Measurements from ENCODE around the gene VOPP1.

Gene VOPP1

GRCh38 chr7:55521917-55522902, 50.1 kb downstream of the VOPP1 start:
- H3K4me2 ChIP-seq (ENCODE audit: low read depth, low read length) = no peak overlapping the region
- H2AFZ ChIP-seq (ENCODE audit: low read length) = no peak overlapping the region
- no peak for DNase-seq
- H3F3A ChIP-seq (ENCODE audit: insufficient read depth, low read length) = peaks cover 27% of the 10 kb centered on the region
- H3K9me2 ChIP-seq (replicated peaks; ENCODE audit: insufficient read depth, low read length) = no peaks in the 10 kb centered on the region
- H3K9ac ChIP-seq (ENCODE audit: low read length) = no peak overlapping the region
- H3K27me3 ChIP-seq (replicated peaks; ENCODE audit: insufficient read depth, low read length) = no peaks in the 10 kb centered on the region
- TF ChIP-seq CTCF (IDR thresholded peaks at IDR 0.05; ENCODE audit: low read length) (no peak), EZH2phosphoT487 (IDR thresholded peaks at IDR 0.05; ENCODE audit: low read length) (no peak), EZH2 (optimal IDR thresholded peaks at IDR 0.05; ENCODE audit: low read depth, low read length) (no peak)
- peaks cover 100% of the 10 kb centered on the region for H3K79me2 ChIP-seq (ENCODE audit: low read length)
- H3K4me3 ChIP-seq (ENCODE audit: low read length) = no peak overlapping the region
- H3K27ac ChIP-seq (ENCODE audit: low read length) = peak overlapping the region; percentile 8; the same call in 1 of the 2 replicates
- H3K36me3 ChIP-seq (replicated peaks; ENCODE audit: insufficient read depth, low read length) = peaks cover 12% of the 10 kb centered on the region
- no peaks in the 10 kb centered on the region for H4K20me1 ChIP-seq (ENCODE audit: insufficient read depth, low read length)
- no peaks in the 10 kb centered on the region for H3K9me3 ChIP-seq (replicated peaks; ENCODE audit: insufficient read depth, low read length)
- peaks cover 54% of the 10 kb centered on the region for H3K4me1 ChIP-seq (ENCODE audit: low read length)

GRCh38 chr7:55521512-55521911, 50.8 kb downstream of the VOPP1 start:
- Histone ChIP-seq H3F3A (ENCODE audit: insufficient read depth, low read length) (peaks cover 32% of the 10 kb centered on the region), H3K4me1 (ENCODE audit: low read length) (peaks cover 57% of the 10 kb centered on the region), H3K36me3 (replicated peaks; ENCODE audit: insufficient read depth, low read length) (peaks cover 12% of the 10 kb centered on the region), H3K9me2 (replicated peaks; ENCODE audit: insufficient read depth, low read length) (no peaks in the 10 kb centered on the region), H3K9ac (ENCODE audit: low read length) (no peak overlapping the region), H3K4me2 (ENCODE audit: low read depth, low read length) (no peak overlapping the region), H3K79me2 (ENCODE audit: low read length) (peaks cover 95% of the 10 kb centered on the region), H3K4me3 (ENCODE audit: low read length) (no peak overlapping the region), H2AFZ (ENCODE audit: low read length) (no peak overlapping the region), H3K27me3 (replicated peaks; ENCODE audit: insufficient read depth, low read length) (no peaks in the 10 kb centered on the region), H3K27ac (ENCODE audit: low read length) (no peak overlapping the region), H3K9me3 (replicated peaks; ENCODE audit: insufficient read depth, low read length) (no peaks in the 10 kb centered on the region), H4K20me1 (ENCODE audit: insufficient read depth, low read length) (no peaks in the 10 kb centered on the region)
- no peak for DNase-seq
- TF ChIP-seq EZH2 (optimal IDR thresholded peaks at IDR 0.05; ENCODE audit: low read depth, low read length) (no peak), EZH2phosphoT487 (IDR thresholded peaks at IDR 0.05; ENCODE audit: low read length) (no peak), CTCF (IDR thresholded peaks at IDR 0.05; ENCODE audit: low read length) (no peak)

GRCh38 chr7:55520426-55521140, 51.7 kb downstream of the VOPP1 start:
- no peak overlapping the region for H3K27ac ChIP-seq (ENCODE audit: low read length)
- H3K9me2 ChIP-seq (replicated peaks; ENCODE audit: insufficient read depth, low read length) = no peaks in the 10 kb centered on the region
- H2AFZ ChIP-seq (ENCODE audit: low read length) = no peak overlapping the region
- no peak overlapping the region for H3K4me2 ChIP-seq (ENCODE audit: low read depth, low read length)
- H3K36me3 ChIP-seq (replicated peaks; ENCODE audit: insufficient read depth, low read length) = peaks cover 12% of the 10 kb centered on the region
- TF ChIP-seq EZH2phosphoT487 (IDR thresholded peaks at IDR 0.05; ENCODE audit: low read length) = no peak
- no peak for TF ChIP-seq CTCF (IDR thresholded peaks at IDR 0.05; ENCODE audit: low read length)
- no peak for TF ChIP-seq EZH2 (optimal IDR thresholded peaks at IDR 0.05; ENCODE audit: low read depth, low read length)
- H3K27me3 ChIP-seq (replicated peaks; ENCODE audit: insufficient read depth, low read length) = no peaks in the 10 kb centered on the region
- H3F3A ChIP-seq (ENCODE audit: insufficient read depth, low read length) = peaks cover 41% of the 10 kb centered on the region
- H3K9me3 ChIP-seq (replicated peaks; ENCODE audit: insufficient read depth, low read length) = no peaks in the 10 kb centered on the region
- no peak overlapping the region for H3K4me3 ChIP-seq (ENCODE audit: low read length)
- H3K9ac ChIP-seq (ENCODE audit: low read length) = no peak overlapping the region
- no peak for DNase-seq
- peaks cover 59% of the 10 kb centered on the region for H3K4me1 ChIP-seq (ENCODE audit: low read length)
- H3K79me2 ChIP-seq (ENCODE audit: low read length) = peaks cover 89% of the 10 kb centered on the region
- no peaks in the 10 kb centered on the region for H4K20me1 ChIP-seq (ENCODE audit: insufficient read depth, low read length)
